H1 (cell line): Measurements from ENCODE around the gene SP7. TPM values are rescaled to one million over a fixed set of nuclear protein-coding genes. Genes with fewer than 3 reads are reported as not detected.
A peak's percentile ranks its signal among the peaks of the same experiment; 100 is the strongest.

Source experiments
- EP300 ChIP-seq, 2 experiments: IDR thresholded peaks; 1 replicate in 1 of 2; 2 replicates in 1 of 2; pipeline ENCODE4 v1.6.1; 2011 to 2012; ENCODE audit warnings: low read depth in 2 of 2, low read length in 2 of 2, mild to moderate bottlenecking in 2 of 2, borderline replicate concordance in 1 of 2, inconsistent platforms in 1 of 2, moderate library complexity in 1 of 2
- HDAC6 ChIP-seq: IDR thresholded peaks from one replicate; pipeline ENCODE4 v1.7.1; 2012; ENCODE audit warnings: low read depth, mild to moderate bottlenecking, inconsistent platforms, low read length, moderate library complexity
- KDM4A ChIP-seq: IDR thresholded peaks from one replicate; pipeline ENCODE4 v1.7.1; 2012; ENCODE audit warnings: low read depth, mild to moderate bottlenecking, moderate library complexity, low read length, inconsistent platforms; ENCODE audit not compliant: severe bottlenecking
- KDM5A ChIP-seq: fragments of 200-600 bp; IDR thresholded peaks from 2 replicates; pipeline ENCODE4 v1.7.1; 2012; ENCODE audit warnings: mild to moderate bottlenecking, low read length, inconsistent platforms, mixed read lengths
- RBBP5 ChIP-seq: IDR thresholded peaks from 2 replicates; pipeline ENCODE4 v1.7.1; 2012; ENCODE audit warnings: low read depth, mild to moderate bottlenecking, inconsistent platforms, low read length, moderate library complexity, borderline replicate concordance
- RXRA ChIP-seq: IDR thresholded peaks from 2 replicates; pipeline ENCODE4 v1.6.1; 2011; ENCODE audit warnings: low read depth, mild to moderate bottlenecking, low read length, moderate library complexity; ENCODE audit not compliant: insufficient read depth
- SP1 ChIP-seq: IDR thresholded peaks from 2 replicates; pipeline ENCODE4 v1.6.1; 2011; ENCODE audit warnings: low read depth, low read length
- TBP ChIP-seq: IDR thresholded peaks from 2 replicates; pipeline ENCODE4 v1.6.1; 2011; ENCODE audit warnings: low read depth, low read length, improper control_type of control experiment
- polyA plus RNA-seq, 7 experiments: library from polyadenylated mRNA; depleted of rRNA in 3 of 7; stranded (reverse) in 5 of 7; unstranded in 2 of 7; fragments of >200 nt in 5 of 7; fragments of 200-250 nt in 2 of 7; gene quantifications; 1 replicate in 5 of 7; 2 replicates in 1 of 7; 4 replicates in 1 of 7; pipeline versions ENCODE4 v1.2.1 to v1.2.3, GENCODE V29; 2011 to 2013; ENCODE audit warnings: missing spikeins in 2 of 7, mixed read lengths in 2 of 7
- total RNA-seq: library from RNA; stranded (reverse); fragmentation: NEBNext Ultra II Directional; extraction: Animal tissue kit (Norgen Biotek cat#: 25700); gene quantifications from 2 replicates; pipeline ENCODE4 v1.2.1, GENCODE V29; 2021
- TF ChIP-seq, protein P1 (sequence below): fragments of 300-600 bp; sonication (generic); IDR thresholded peaks from 2 replicates; pipeline ENCODE4 v1.7.1; 2012; ENCODE audit warnings: low read length, moderate library complexity, mild to moderate bottlenecking, inconsistent platforms; ENCODE audit not compliant: insufficient replicate concordance

The SP7 gene
- total and polyA plus RNA-seq, 2 of the 8 experiments (the other 6 are each of a cell fraction or from before 2014, with no cell fraction given) = 0.12 to 0.13 TPM

DNA sequence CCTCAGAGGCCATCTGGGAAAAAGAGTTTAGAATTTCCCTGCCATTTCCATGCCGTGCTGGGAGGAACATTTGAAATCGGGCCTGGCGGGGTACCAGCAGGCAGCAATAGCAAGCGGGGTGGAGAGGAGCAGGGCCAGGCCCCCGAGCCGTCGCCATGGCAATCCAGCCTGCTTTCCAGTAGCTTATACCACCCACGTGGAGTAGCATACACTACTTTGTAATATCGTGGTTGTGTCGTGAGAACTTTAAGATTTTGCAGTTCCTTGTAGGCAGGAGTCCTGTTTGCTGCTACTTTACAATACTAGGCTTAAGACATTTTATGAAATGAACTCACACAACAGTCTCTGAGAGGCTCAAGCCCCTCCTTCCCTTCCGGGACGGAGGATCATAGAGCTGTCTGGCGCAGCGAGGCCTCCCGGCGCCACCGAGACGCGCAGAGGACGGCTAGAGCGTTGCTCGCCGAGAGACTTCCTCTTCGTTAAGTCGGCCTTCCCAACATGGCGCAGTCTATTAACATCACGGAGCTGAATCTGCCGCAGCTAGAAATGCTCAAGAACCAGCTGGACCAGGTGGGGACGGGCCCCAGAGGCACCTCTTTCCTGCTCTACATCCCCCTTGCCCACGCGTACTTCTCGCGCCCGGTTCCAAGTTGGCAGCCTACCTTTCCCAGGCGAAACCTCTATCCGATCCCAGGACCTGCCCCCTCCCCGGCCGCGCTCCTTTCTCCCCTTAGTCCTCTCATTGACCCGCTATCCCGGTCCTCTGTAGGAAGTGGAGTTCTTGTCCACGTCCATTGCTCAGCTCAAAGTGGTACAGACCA lies 40.9 kb downstream of the SP7 start, which contains the start of gene PFDN5 (continued):
- TF ChIP-seq, protein P1, sequence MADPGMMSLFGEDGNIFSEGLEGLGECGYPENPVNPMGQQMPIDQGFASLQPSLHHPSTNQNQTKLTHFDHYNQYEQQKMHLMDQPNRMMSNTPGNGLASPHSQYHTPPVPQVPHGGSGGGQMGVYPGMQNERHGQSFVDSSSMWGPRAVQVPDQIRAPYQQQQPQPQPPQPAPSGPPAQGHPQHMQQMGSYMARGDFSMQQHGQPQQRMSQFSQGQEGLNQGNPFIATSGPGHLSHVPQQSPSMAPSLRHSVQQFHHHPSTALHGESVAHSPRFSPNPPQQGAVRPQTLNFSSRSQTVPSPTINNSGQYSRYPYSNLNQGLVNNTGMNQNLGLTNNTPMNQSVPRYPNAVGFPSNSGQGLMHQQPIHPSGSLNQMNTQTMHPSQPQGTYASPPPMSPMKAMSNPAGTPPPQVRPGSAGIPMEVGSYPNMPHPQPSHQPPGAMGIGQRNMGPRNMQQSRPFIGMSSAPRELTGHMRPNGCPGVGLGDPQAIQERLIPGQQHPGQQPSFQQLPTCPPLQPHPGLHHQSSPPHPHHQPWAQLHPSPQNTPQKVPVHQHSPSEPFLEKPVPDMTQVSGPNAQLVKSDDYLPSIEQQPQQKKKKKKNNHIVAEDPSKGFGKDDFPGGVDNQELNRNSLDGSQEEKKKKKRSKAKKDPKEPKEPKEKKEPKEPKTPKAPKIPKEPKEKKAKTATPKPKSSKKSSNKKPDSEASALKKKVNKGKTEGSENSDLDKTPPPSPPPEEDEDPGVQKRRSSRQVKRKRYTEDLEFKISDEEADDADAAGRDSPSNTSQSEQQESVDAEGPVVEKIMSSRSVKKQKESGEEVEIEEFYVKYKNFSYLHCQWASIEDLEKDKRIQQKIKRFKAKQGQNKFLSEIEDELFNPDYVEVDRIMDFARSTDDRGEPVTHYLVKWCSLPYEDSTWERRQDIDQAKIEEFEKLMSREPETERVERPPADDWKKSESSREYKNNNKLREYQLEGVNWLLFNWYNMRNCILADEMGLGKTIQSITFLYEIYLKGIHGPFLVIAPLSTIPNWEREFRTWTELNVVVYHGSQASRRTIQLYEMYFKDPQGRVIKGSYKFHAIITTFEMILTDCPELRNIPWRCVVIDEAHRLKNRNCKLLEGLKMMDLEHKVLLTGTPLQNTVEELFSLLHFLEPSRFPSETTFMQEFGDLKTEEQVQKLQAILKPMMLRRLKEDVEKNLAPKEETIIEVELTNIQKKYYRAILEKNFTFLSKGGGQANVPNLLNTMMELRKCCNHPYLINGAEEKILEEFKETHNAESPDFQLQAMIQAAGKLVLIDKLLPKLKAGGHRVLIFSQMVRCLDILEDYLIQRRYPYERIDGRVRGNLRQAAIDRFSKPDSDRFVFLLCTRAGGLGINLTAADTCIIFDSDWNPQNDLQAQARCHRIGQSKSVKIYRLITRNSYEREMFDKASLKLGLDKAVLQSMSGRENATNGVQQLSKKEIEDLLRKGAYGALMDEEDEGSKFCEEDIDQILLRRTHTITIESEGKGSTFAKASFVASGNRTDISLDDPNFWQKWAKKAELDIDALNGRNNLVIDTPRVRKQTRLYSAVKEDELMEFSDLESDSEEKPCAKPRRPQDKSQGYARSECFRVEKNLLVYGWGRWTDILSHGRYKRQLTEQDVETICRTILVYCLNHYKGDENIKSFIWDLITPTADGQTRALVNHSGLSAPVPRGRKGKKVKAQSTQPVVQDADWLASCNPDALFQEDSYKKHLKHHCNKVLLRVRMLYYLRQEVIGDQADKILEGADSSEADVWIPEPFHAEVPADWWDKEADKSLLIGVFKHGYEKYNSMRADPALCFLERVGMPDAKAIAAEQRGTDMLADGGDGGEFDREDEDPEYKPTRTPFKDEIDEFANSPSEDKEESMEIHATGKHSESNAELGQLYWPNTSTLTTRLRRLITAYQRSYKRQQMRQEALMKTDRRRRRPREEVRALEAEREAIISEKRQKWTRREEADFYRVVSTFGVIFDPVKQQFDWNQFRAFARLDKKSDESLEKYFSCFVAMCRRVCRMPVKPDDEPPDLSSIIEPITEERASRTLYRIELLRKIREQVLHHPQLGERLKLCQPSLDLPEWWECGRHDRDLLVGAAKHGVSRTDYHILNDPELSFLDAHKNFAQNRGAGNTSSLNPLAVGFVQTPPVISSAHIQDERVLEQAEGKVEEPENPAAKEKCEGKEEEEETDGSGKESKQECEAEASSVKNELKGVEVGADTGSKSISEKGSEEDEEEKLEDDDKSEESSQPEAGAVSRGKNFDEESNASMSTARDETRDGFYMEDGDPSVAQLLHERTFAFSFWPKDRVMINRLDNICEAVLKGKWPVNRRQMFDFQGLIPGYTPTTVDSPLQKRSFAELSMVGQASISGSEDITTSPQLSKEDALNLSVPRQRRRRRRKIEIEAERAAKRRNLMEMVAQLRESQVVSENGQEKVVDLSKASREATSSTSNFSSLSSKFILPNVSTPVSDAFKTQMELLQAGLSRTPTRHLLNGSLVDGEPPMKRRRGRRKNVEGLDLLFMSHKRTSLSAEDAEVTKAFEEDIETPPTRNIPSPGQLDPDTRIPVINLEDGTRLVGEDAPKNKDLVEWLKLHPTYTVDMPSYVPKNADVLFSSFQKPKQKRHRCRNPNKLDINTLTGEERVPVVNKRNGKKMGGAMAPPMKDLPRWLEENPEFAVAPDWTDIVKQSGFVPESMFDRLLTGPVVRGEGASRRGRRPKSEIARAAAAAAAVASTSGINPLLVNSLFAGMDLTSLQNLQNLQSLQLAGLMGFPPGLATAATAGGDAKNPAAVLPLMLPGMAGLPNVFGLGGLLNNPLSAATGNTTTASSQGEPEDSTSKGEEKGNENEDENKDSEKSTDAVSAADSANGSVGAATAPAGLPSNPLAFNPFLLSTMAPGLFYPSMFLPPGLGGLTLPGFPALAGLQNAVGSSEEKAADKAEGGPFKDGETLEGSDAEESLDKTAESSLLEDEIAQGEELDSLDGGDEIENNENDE = no peak
- peak; percentile 78 for TF ChIP-seq KDM5A
- peak; percentile 68 for TF ChIP-seq KDM4A
- TF ChIP-seq RBBP5 = peak; percentile 87; the same call in 1 of the 2 replicates
- no peak for TF ChIP-seq EP300 (IDR thresholded peaks at IDR 0.05; ENCODE audit: borderline replicate concordance in 1 of 2, low read depth in 2 of 2, low read length in 2 of 2)
- no peak for TF ChIP-seq RXRA
- TF ChIP-seq SP1 = no peak
- peak; percentile 92 for TF ChIP-seq TBP
- no peak for TF ChIP-seq HDAC6
